Esophagus squamous epithelium (tissue), 5 donors: Measurements from ENCODE around the gene KBTBD12. TPM values are rescaled to one million over a fixed set of nuclear protein-coding genes. Genes with fewer than 3 reads are reported as not detected.

Experiments
- DNase-seq: peaks from one replicate; lab custom pipeline; 2025; lab: John Stamatoyannopoulos, UW
- H3K27ac ChIP-seq, 4 donors: fragments of 200-600 bp; sonication (generic); one replicate each; pipeline ENCODE4 v1.5.1; 2016 to 2019; ENCODE audit warnings: mild to moderate bottlenecking in 1 of 4
- H3K27me3 ChIP-seq, 4 donors: fragments of 200-600 bp; sonication (generic); 1 replicate in 3 of 4; 2 replicates in 1 of 4; pipeline versions ENCODE4 v1.5.1 to v1.6.0; 2017 to 2021; ENCODE audit warnings: antibody characterized with exemption in 1 of 4
- H3K36me3 ChIP-seq, 3 donors: fragments of 200-600 bp; sonication (generic); one replicate each; pipeline ENCODE4 v1.5.1; 2016 to 2019
- H3K4me1 ChIP-seq, 3 donors: fragments of 200-600 bp; sonication (generic); one replicate each; pipeline ENCODE4 v1.5.1; 2017 to 2019
- H3K4me3 ChIP-seq, 4 donors: fragments of 200-600 bp; sonication (generic); 1 replicate in 3 of 4; 2 replicates in 1 of 4; pipeline ENCODE4 v1.5.1; 2016 to 2019; ENCODE audit warnings: mild to moderate bottlenecking in 2 of 4, moderate library complexity in 1 of 4
- H3K9me3 ChIP-seq, 3 donors: fragments of 200-600 bp; sonication (generic); one replicate each; pipeline ENCODE4 v1.5.1; 2016 to 2019
- POLR2A ChIP-seq, 4 donors: fragments of 450-650 bp; IDR thresholded peaks; one replicate each; pipeline ENCODE4 v1.6.1; 2017; ENCODE audit warnings: antibody characterized with exemption in 4 of 4, mild to moderate bottlenecking in 4 of 4, moderate library complexity in 3 of 4
- WGBS, 2 donors: methylation state at CpG; one replicate each; pipeline ENCODE4 v1.1.5; 2018; 5-methylcytosine and 5-hydroxymethylcytosine counted together
- intact Hi-C: fragments of 100-400 bp; cut with DNase I; formaldehyde crosslinking; loops from one replicate; pipeline ENCODE4 v1.15.0; 2022
- total RNA-seq, 4 donors: library from RNA; depleted of rRNA; stranded (reverse); fragments of >200 nt; gene quantifications; one replicate each; pipeline ENCODE4 v1.1.0, GENCODE V29; 2016
- TF ChIP-seq, protein P1 (sequence below), 6 experiments: fragments of 450-650 bp in 4 of 6; fragments of 200-600 bp in 2 of 6; sonication (generic) in 2 of 6; IDR thresholded peaks; one replicate each; pipeline ENCODE4 v1.5.1; 2016 to 2019; ENCODE audit warnings: antibody characterized with exemption in 6 of 6, mild to moderate bottlenecking in 4 of 6, moderate library complexity in 4 of 6
- donor health status: DM: yes; HTN: yes; CAD: no.

Gene KBTBD12
- total RNA-seq, 4 donors from 2014 or later, result 0.38 TPM; not detected in 2

DNA sequence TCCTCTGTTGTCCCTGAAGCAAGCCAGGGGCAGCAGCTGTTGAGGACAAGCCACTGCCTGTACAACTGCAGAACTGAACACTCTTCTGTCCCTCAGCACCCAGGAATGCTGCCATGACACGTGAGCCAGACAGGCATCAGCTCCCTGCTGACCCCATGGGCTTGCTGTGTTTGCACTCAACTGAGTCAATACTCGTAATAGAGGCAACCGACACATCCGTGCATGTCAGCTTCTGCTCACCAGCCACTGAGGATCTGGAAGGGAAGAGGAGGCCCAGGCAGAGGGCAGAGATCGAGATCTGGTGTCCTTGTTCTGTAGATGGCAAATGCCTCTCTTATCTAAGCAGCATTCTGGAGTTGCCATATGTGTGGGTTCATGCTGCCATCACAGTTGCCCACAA, 82.9 kb downstream of the KBTBD12 start:
- intact Hi-C loops, result no loop called here
- TF ChIP-seq, protein P1, sequence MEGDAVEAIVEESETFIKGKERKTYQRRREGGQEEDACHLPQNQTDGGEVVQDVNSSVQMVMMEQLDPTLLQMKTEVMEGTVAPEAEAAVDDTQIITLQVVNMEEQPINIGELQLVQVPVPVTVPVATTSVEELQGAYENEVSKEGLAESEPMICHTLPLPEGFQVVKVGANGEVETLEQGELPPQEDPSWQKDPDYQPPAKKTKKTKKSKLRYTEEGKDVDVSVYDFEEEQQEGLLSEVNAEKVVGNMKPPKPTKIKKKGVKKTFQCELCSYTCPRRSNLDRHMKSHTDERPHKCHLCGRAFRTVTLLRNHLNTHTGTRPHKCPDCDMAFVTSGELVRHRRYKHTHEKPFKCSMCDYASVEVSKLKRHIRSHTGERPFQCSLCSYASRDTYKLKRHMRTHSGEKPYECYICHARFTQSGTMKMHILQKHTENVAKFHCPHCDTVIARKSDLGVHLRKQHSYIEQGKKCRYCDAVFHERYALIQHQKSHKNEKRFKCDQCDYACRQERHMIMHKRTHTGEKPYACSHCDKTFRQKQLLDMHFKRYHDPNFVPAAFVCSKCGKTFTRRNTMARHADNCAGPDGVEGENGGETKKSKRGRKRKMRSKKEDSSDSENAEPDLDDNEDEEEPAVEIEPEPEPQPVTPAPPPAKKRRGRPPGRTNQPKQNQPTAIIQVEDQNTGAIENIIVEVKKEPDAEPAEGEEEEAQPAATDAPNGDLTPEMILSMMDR (IDR thresholded peaks at IDR 0.05), result no peak
- no peak for TF ChIP-seq POLR2A (IDR thresholded peaks at IDR 0.05)
- Histone ChIP-seq H3K27ac (no peak overlapping the region), H3K9me3 (no peaks in the 10 kb centered on the region), H3K27me3 (peaks cover 0 to 4% (median 0%) of the 10 kb centered on the region in 4 donors), H3K4me3 (no peak overlapping the region), H3K36me3 (no peaks in the 10 kb centered on the region), H3K4me1 (no peaks in the 10 kb centered on the region)
- DNase-seq, result no peak
- 67% methylated on average over 1 to 4 of the region's 5 CpGs for WGBS, 2 donors

DNA sequence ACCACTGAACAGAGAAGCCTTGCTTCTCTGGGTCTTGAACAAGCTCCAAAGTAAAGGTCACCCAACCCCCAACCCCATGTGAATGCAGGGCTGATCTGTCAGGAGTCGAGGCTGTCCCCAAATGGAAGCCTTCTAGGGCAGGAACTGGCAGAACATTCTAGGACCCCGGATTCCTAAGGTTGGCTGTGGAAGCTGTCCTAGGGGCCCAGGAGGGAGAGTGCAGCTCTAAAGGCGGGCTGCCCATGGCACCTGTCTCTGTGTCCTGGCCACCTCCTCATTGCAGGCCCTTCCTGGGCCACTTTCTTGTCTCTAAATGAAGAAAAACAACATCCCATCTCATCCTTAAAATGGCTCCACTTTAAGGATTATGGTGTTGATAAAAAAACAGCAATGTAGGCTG, 83.6 kb downstream of the KBTBD12 start:
- no peak for DNase-seq
- Histone ChIP-seq H3K4me1 (no peaks in the 10 kb centered on the region), H3K36me3 (no peaks in the 10 kb centered on the region), H3K27me3 (peaks cover 0 to 4% (median 0%) of the 10 kb centered on the region in 4 donors), H3K4me3 (no peak overlapping the region), H3K27ac (no peak overlapping the region), H3K9me3 (no peaks in the 10 kb centered on the region)
- TF ChIP-seq, protein P1 (IDR thresholded peaks at IDR 0.05), result no peak
- no peak for TF ChIP-seq POLR2A (IDR thresholded peaks at IDR 0.05)
- intact Hi-C loops, result no loop called here
- WGBS, 2 donors, result 80% methylated on average over 1 of the region's 3 CpGs; no CpG with 5 or more reads in 1 of the 2 donors

DNA sequence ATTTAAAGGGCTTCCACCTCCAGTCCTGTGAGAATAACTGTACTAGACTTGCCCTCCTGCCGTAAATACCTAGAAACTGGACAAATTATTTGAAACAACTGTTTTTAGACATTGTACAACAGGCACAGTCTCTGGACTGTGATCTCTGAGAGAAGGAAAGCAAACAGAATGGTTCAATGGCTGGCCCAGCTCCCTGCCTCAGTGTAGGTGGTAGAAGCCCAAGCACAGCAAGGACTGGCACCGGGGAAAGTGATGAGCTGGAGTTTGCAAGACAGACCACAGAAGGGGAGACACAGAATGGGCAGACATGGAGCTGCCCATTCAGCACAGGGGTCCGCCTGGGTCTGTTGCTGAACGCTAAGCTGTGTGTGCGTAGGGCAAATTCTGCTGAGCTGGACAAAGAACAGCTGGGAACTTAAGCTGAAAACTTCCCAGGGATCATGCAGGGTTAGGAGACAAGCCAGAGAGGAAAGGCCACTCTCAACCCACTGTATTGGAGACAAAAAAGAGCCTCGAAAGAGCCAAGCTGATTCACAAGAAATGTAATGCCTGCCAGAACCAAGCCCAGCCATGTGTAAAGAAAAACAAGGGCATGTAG, 84.6 kb downstream of the KBTBD12 start:
- Histone ChIP-seq H3K4me3 (no peak overlapping the region), H3K27me3 (peaks cover 0 to 8% (median 0%) of the 10 kb centered on the region in 4 donors), H3K4me1 (no peaks in the 10 kb centered on the region), H3K27ac (no peak overlapping the region), H3K36me3 (no peaks in the 10 kb centered on the region), H3K9me3 (no peaks in the 10 kb centered on the region)
- WGBS, 2 donors, result 83 to 86% methylated on average over 6 of the region's 6 CpGs
- no peak for TF ChIP-seq POLR2A (IDR thresholded peaks at IDR 0.05)
- TF ChIP-seq, protein P1 (IDR thresholded peaks at IDR 0.05), result no peak
- DNase-seq, result no peak
- intact Hi-C loops, result no loop called here

DNA sequence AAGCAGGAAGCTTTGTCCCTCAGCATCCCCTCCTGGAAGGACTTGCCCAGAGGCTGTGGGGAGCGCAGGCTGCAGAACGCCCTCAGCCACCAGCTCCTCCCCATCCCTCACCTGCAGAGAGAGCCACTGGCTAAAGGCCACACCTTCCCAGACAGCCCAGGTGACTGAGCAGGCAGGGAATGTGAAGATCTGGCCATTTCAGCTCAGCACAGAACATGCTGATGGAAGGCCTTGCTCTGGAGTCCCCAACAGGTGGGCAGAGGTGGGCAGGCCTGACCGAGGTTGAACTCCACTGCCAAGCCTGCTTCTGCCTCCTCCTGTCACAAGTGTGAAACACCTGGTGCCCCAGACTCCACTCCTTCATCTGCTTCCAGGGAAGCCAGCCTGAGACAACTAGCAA, 86.5 kb downstream of the KBTBD12 start:
- TF ChIP-seq, protein P1 (IDR thresholded peaks at IDR 0.05), result no peak
- TF ChIP-seq POLR2A (IDR thresholded peaks at IDR 0.05), result no peak
- 36% methylated on average over 2 of the region's 3 CpGs; no CpG with 5 or more reads in 1 of the 2 donors for WGBS, 2 donors
- Histone ChIP-seq H3K36me3 (no peaks in the 10 kb centered on the region), H3K4me1 (peaks cover 0 to 1% (median 0%) of the 10 kb centered on the region in 3 donors), H3K27ac (no peak overlapping the region), H3K4me3 (no peak overlapping the region), H3K27me3 (peaks cover 0 to 18% (median 0%) of the 10 kb centered on the region in 4 donors), H3K9me3 (no peaks in the 10 kb centered on the region)
- intact Hi-C loops, result no loop called here
- DNase-seq, result no peak

DNA sequence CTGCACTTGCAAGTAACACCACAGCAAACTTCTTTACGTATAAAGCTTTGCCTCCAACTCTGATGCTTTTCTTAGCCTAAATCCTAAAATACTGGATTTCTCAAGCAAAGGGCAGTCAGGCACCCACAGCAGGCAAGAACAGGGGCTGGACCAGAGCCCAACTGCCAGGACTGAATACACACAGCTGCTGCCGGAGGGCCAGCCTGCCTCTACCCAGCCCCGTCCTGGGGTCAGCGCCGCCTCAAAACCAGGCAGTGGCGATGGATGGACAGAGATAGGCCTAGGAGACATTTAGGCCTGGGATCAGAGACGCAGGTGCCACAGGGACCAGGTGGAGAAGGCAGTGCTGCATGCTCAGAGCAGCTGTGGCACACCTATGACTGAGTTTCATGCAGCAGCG, 89.6 kb downstream of the KBTBD12 start:
- no peak for TF ChIP-seq POLR2A (IDR thresholded peaks at IDR 0.05)
- Histone ChIP-seq H3K27me3 (peaks cover 0 to 32% (median 0%) of the 10 kb centered on the region in 4 donors), H3K4me3 (no peak overlapping the region), H3K9me3 (no peaks in the 10 kb centered on the region), H3K4me1 (peaks cover 0 to 10% (median 0%) of the 10 kb centered on the region in 3 donors), H3K27ac (no peak overlapping the region), H3K36me3 (no peaks in the 10 kb centered on the region)
- DNase-seq, result no peak
- intact Hi-C loops, result no loop called here
- 77 to 90% methylated on average over 3 to 5 of the region's 8 CpGs for WGBS, 2 donors
